HG02610 (cell line): ENCODE measurements around the gene ATXN7L1.

Experiments
- ATAC-seq: cut with Tn5 transposase; IDR thresholded peaks from one replicate; pipeline ENCODE4 v1.9.1; 2021; ENCODE audit warnings: mild to moderate bottlenecking, moderate library complexity; ENCODE audit not compliant: unreplicated experiment

The ATXN7L1 gene

DNA sequence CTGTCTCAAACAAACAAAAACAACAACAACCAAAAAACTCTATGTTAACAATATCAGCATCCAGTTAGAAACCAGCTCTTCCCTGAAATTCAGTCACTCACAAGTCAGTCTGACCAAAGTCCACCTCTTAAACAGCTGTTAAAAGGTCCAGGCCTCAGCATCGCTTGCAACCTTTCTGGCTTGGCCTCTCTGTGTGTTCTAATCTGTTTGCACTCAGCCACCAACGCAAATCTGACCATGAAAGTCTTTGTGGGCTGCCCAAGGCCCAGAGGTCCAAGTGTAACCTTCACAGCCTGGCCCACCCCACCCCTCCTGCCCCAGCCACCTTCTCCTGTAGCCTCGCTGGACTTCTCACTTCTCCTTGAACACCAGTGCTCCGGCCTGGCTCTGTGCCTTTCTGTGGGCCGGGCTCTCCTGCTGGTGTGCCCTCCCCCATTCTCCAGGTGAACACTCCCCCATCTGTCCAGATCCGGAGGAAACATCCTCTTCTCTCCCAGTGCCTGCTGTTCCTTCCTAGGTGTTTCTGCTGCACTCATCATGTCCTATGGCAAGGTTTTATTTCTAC is 222.9 kb downstream of the ATXN7L1 start:
- ATAC-seq = no peak

DNA sequence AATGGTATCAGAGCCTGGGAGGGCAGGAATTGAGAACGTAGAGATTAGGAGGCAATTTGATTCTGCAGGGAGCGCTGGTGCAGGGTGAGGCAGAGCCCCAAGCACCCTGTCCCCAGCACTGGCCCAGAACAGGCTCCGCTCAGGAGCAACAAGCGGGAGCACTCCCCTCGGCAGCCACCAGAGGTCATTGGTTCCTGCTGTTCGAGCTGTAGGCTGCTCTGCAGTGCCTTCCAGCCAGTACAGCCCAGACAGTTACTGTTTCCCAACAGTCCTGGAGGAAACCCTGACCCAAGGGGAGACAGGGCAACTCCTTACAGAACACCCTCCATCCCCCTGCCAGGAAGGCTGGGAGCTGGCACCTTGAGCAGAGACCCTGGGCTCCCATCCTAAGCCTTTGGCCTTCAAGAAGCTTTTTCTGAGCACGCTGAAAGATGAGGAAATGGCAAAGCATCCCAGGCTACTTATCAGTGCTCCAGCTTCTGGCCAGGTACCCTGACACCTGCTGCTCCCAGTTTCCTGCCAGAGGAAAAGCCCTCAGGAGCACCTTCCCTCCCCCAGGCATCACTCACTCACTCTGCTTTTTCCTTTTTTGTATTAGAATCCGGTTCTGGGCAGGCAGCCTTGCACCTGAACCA is 223.9 kb downstream of the ATXN7L1 start:
- peak; percentile 89 for ATAC-seq

DNA sequence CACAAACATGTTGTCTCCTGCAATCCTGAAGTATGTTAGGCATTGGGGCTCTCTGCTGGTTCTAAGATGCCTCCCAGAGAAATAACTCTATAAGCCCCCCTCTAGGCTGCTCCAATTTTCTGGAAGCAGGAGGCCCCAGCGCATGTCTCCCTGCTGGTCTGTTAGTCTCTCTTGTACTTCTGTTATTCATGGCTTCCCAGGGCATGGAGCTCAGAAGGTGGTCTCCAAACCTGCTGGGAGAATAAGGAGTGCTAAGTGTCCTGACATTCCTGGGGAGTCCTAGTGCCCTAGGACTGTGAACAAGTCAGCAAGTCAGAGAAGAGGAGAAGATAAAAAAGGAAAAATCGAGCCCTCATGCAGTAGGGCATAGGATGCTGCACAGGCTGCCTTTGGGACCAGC is 224.6 kb downstream of the ATXN7L1 start:
- no peak for ATAC-seq

DNA sequence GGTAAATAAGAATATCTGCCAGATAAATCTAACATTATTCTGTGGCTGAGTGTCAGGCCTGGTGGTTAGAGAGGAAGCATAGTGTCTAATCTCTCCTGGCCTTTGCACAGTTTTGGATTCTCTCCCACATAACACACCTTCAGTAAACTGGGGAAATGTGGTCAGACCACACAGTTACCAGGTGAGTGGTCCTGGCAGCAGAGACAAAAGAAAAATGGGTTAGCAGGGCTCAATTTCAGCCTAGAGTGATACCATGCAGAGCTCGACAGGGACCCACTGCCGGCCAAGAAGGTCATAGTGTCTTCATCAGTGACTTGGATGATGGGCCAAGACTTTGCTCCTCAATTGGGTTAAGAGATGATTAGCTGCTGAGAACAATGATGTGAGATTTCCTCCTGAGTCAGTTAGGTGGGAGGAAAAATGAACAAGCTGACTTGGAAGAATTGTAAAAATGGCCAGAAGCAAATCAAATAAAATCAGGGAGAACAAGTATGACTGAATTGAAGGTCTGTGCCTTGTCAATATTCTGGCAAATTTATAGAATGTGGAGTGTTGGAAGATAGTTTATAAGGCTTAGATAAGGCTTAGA is 225.9 kb downstream of the ATXN7L1 start:
- no peak for ATAC-seq

DNA sequence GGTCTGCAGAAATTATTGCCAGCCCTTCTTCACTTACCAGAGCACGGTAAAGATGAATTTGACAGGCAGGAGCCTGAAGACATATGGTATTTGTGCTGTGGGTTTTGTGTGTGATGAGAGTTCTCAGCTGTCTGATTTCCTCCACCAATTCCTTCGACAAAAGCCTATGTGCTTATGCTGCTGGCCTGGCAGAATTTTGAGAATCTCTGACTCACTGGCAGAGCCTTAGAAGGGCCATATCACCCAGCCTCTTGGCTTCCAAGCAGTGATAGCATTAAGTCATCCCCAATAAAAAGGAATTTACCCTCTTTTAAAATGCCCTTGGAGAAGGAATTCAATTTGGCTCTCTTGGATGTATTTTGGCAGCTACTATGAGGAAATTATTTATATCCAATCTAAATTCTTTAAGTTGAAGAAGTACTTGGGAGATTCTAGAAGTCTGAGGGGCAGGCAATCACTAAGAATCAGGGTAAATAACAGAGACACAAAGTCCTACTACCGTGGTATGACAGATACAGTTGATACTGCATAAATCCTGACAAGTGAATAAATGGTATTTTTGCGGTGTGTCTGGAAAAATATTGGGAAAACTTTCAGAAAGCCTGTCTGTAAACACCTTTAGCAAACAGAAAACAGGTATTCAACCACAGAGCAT is 226.5 kb downstream of the ATXN7L1 start:
- no peak for ATAC-seq

DNA sequence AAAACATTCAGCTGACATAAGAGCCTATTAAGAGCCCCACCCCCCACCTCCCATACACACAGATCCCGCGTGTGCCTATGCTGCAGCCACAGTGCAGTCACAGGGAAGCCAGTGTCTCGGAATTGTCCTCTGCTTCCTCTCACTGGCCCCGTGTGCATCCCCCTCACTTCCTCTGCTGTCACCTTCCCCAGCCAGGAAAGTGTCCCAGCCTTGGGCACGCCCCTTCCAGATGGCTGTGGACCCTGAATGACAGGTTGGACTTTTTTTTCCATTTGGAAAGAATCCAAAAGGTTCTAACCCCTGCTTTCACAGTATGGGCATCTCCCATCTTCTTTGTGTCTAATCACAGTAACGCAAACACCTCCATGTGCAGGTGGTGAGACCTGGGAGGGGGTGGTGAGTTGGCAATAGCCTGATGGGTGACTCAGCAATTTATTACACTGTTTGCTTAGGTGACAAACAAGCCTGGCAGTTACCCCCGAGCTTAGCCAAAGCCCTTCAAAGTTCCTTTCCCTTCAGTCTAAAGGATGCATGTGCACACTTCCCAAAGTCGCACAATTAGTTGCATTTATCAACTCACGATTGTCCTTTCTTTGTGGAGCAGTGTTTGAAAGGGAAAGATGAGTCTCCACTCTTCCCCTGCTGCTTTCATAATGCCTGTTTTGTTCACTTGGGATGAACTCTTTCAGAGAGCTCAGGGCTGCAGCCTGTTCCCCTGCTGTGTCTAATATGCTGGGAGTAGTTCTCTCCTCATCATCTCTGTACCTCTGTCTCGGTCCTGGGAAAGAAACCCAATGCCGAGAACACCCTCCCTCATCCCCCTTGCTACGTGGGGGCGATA is 227.6 kb downstream of the ATXN7L1 start:
- ATAC-seq = no peak

DNA sequence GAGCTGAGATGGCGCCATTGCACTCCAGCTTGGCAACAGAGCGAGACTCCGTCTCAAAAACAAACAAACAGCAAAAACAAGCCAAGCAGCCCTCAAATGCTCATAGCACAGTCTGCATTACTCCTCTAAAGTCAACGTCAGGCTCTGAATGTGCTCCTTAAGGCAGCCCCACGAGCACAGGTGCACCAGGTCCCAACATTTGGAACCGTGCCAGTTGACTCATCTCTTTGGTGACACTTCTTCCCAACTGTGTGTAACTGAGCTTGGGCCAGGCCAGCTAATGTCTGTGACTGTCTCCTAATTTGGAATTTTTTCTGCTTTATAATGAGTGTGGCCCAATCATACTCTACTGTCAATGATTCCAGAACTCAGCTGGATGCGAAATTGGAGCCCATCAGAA is 228.8 kb downstream of the ATXN7L1 start:
- no peak for ATAC-seq

DNA sequence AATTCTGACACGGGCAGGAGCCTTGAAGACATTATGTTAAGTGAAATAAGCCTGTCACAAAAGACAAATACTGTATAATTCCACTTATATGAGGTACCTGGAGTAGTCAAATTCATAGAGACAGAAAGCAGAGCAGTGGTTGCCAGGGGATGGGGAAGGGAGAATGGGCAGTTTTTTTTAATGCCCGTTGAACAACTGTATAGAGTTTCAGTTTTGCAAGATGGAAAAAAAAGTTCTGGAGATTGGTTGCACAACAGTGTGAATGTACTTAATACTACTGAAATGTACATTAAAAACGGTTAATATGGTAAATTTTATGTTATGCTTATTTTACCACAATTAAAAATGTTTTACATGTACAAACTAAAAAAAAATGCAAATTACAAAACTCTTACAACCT is 231.5 kb downstream of the ATXN7L1 start:
- ATAC-seq = no peak

DNA sequence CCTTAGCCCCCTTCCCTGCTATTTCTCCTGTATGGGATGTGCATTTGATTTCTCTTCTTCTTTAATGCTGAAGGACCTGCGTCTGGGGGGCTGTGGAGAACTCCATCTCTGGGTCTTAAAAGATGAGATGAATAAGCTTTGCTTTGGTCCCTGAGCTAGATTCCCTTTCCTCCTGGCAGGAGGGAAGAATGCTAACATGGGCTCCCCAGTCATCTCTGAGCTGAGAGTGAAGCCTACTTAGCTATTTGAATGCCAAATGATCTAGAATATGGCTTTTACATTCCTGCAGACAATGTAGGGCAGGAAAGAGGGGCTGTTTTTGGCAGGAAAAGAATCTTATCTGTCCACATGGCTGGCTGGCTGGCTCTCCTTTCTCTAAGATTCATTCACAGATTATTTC is 232.5 kb downstream of the ATXN7L1 start:
- ATAC-seq = no peak

DNA sequence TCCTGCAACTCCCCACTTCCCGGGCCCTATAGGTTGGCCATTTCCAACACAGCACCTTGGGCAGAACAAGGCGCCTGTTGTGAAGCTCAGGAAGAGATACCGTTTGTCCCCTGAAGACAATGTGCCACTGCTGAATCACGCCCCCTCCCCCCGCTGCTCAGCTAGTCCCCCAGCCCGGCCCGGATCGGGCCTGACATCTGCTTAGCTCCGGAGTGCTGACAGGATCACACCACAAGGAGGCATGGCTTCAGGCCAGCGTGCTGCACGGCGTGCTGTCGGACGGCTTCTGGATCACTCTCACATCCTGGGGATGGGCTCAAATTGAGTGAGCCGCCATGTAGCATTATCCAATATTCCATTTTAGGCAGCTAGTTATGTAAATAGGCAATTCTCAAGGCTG is 233.0 kb downstream of the ATXN7L1 start:
- ATAC-seq = no peak

DNA sequence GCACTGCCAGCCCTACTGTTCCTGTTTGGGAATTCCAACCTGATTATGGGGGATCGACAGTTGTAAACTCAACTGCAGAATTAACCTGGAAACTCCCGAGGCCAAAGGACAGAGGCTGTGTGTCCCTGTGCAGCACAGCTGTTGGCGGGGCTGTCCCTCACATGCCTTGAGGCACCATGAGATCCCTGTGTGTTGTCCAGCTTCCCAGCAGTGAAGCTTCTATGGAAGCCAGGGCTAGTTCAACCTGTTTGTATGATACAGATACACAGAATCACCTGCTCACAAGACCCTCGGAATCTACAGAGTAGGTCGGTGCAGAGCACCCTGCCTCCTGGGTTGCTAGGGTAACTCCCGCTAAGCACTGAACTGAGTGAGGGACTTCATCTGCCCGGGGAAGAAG is 234.1 kb downstream of the ATXN7L1 start:
- ATAC-seq = no peak

DNA sequence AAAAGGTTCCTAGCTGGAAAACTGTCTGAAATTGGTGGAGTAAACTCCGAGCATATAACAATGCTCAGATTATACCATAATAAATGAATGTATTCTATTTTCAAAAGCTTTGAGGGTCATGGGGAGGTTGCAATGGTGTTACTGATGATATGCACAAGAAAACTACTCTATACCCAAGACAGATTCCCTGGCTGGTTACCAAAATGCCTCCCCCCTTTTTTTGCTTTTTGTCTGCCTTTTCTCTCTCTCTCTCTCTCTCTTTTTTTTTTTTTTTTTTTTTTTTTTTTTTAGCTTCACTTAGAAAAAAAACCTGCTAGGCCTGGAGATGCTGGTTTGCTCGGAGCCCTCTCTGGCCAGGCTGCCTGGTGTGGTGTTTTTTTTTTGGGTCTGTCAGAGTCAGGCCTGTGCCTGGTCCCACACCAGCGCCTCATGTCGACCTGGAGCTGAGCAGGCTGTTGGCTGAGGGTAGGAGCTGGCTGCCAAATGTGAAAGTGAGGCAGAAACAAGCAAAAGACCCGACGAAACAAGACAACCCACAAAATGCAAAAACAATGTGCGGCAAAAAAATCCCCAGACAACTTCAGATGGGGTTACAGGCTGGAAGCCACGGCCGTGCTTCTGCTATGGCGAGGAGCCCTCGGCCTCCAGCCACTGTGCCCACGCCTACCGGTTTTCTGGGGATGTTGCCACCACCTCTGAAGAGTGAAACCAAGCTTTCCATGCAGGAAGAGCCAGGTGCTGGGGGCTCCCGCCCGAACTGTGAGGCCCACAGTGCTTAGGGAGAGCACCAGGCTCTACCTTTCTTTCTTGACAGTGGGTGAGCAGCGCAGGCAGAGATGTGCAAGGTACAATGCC is 235.2 kb downstream of the ATXN7L1 start:
- ATAC-seq = no peak

DNA sequence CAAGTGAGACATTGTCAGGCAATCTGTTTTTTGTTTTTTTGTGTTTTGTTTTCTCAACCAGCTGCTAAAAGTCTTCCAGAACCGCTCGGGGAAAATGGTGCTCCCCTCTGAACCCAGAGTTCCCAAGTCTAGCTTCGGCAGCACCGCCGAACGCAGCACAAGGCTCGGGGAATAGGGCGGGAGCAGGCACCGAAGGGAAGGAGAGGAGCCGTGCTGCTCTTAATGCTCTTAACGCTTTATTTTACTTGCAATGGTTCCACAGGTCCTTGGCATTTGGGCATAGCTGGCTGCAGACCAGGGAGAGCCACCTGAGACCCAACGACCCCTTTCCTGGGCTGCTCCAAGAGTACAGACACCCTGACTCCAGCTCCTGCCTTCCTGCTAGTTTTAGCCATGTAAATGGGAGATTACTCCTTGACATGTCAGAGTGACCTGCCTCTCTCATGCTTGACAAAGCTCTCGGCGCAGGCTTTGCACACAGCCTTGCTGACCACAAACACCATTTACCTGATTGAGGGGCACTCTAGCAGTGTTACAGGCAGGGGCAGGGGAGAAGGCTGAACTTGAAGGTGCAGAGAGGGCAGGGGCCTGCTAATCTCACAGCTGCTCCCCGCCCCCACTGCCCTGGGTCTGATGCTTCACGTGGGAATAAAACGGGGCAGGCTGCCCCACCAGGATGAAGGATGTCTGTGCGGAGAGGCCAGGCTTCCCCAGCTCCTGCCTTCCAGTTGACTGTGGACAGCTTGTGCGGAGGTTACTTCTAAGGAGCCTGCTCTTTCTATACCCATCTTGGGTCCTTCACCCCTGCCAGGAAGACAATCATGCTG is 236.5 kb downstream of the ATXN7L1 start:
- ATAC-seq = no peak

DNA sequence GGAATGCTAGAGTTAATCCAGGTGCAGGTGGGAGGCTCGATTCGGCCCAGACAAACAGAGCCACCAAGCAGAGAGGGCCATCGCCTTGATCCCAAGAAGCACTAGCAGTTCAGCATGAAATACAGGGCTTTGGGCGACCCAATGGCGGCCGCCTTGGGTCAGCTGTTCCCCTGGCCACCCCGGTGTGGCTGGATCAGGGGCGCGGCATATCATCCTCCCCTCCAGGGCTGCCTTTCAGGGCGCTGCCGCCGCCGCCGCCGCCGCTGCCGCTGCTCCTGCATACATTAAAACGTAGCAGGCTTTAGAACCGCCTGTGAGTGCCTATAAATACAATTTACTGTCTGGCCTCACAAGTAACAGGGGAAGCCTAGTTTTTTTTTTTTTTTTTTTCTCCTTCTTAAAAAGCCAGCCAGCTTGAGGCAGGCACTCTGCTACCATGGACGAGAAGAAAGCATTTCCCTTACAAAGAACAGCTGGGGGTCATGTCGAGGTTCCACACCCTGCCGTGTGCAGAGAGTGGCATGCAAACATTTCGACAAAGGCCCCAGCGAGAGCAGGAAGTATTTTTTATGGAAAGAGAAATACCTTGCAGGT is 237.4 kb downstream of the ATXN7L1 start:
- ATAC-seq = no peak

DNA sequence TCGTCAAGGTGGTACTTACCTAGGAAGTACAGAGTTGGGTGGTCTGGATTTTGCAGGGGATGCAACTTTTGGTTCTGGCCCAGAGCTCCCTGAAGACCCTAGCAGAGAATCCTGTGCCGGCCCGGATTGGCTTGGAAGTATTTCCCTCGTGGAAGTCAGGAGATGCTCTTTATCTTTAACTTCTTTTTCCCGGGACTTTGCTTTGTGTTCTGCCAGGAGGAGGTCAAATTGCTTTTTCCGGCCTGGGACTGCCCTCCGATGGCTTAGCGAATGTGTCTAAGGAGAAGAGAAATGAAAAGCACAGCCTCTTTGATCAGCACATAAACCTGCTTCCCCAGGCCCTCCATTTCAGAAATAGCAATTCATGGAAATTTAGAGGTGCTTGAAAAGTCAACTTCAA is 238.1 kb downstream of the ATXN7L1 start:
- ATAC-seq = no peak

DNA sequence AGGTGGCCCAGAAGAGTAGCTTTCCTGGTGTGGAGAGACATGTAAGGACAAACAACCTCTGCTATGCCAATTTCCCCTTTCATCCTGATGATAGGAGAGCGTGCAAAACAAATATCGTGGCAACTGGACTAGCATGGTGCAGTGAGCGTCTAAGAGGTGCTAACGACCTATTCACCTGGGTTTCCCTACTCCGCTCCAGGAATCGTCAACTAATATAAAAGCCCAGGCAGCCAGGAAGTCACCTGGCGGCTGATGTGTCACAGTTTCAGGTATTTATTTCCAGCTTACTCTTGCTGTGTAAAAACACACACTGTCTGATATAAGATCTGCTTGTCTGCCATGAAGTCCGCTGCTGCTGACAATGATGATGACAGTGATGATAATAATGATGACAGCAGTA is 238.6 kb downstream of the ATXN7L1 start:
- ATAC-seq = no peak

DNA sequence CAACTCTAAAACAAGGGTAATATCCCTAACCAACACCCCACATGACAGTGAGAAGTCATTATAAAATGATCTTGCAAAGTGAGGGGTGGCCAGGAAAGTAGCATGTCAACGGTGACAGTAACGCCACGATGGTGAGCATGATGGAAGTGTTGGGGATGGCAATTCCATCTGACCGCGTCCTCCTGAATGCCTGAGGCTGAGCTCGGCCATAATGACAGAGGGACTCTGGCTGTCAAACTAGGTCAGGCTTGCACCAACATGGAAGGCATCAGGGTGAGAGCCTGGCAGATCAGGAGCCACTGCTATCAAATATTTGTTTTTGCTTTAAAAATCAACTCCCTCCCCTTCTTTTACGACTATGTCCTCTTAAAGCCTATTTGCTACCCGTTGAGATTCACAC is 239.4 kb downstream of the ATXN7L1 start:
- no peak for ATAC-seq

DNA sequence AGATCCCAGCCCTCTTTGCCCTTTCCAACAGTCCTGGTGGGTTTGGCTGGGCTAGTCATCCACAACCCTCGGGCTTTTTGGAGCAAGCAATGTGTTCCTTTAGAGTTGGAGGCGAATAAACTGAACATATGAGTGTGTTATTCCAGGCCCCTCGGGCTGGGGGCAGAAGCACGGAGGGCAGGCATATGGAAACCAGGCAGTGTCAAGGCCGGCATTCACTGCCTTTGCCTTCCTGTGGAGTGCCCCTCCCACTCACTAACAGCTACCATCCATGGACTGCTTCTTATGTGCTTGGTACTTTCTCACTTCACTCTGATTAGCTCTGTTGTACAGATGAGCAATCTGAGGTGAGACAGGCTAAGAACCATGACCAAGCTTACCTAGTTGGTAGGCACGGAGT is 241.2 kb downstream of the ATXN7L1 start:
- ATAC-seq = no peak

DNA sequence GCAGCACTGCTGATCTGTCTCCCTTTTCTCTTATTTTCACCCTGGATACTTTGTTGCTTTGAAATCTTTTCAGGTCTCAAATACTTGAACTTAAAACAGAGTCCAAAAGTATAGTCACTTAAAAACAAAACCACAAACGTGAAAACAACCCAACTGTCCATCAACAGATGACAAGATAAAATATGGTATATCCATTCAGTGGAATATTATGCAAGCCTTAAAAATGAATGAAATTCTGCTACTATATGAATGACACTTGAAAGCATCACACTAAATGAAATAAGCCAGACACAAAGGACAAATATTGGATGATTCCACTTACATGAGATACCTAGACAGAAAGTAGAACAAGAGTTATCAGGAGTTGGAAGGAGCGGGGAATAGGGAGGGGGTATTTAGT is 250.4 kb downstream of the ATXN7L1 start:
- ATAC-seq = no peak
